Measurements from ENCODE around the gene PAIP2. TPM values are rescaled to one million over a fixed set of nuclear protein-coding genes. Genes with fewer than 3 reads are reported as not detected.

Gene PAIP2
- total RNA-seq, 1 experiment from 2014 or later, result 73.6 TPM

GRCh38 chr5:139381837-139382761, 40.4 kb downstream of the PAIP2 start:
- no peaks in the 10 kb centered on the region for H3K27me3 Mint-ChIP-seq (ENCODE audit: insufficient read depth, unreplicated experiment)

DNA sequence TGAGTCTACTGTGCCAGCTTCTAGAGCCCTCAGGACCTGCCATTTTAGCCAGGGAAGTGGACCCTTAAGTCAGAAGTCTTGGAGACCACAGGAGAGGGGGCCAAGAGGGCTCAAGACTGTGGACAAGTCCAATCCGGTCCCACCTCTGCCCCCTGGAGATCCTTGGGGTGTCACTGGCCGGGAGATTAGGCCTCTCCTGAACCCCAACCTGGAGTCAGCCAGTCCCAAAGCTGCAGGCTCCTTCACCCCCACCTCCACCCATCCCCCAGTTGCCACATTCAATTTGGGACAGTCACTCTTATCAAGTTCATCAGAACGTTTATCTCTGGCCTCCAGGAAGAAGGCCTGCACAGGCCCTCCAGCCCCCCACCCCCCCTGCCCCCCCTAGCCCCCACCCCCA, 41.2 kb downstream of the PAIP2 start:
- DNase-seq, result no peak
- CTCF ChIA-PET, result interaction anchor here (0.6 kb wide), 1 partner anchor 173 kb away, joined by 3 read pairs; no protein-coding TSS in a partner anchor
- intact Hi-C loops (cut with micrococcal nuclease; ENCODE audit: unreplicated experiment), result no loop called here
- H3K4me3 Mint-ChIP-seq (ENCODE audit: unreplicated experiment), result peak overlapping the region; percentile 67
- POLR2A ChIA-PET, result interaction anchor here (0.6 to 1.1 kb wide), 2 partner anchors 8 to 832 kb away, joined by 3 read pairs; no protein-coding TSS in a partner anchor
- no peaks in the 10 kb centered on the region for H3K9me3 ChIP-seq
- H3K4me3 ChIP-seq (ENCODE audit: low read depth, low read length), result peak overlapping the region; percentile 30
- no peaks in the 10 kb centered on the region for H3K9me3 Mint-ChIP-seq (ENCODE audit: unreplicated experiment)
- peaks cover 13% of the 10 kb centered on the region for H3K36me3 Mint-ChIP-seq (ENCODE audit: insufficient read depth, unreplicated experiment)
- H3K27ac Mint-ChIP-seq (ENCODE audit: unreplicated experiment), result peak overlapping the region; percentile 94
- H3K27me3 Mint-ChIP-seq (ENCODE audit: insufficient read depth, unreplicated experiment), result no peaks in the 10 kb centered on the region
- no peaks in the 10 kb centered on the region for H3K27me3 ChIP-seq (replicated peaks; ENCODE audit: control insufficient read depth, insufficient read depth, low read length)
- no peaks in the 10 kb centered on the region; the same call in 1 of the 2 replicates for H3K36me3 ChIP-seq (ENCODE audit: control insufficient read depth, insufficient read depth, low read length)
- no peak for TF ChIP-seq CTCF (IDR thresholded peaks at IDR 0.05; ENCODE audit: insufficient read depth in 1 of 2, low read depth in 1 of 2, low read length in 1 of 2, severe bottlenecking in 1 of 2, unreplicated experiment in 1 of 2)
- peaks cover 40% of the 10 kb centered on the region for H3K4me1 ChIP-seq
- H3K4me1 Mint-ChIP-seq (ENCODE audit: low read depth, unreplicated experiment), result peaks cover 33% of the 10 kb centered on the region
- no TSS peak for BruUV-seq (replicated peaks)

More at GRCh38 chr5:139381837-139382761, 40.4 kb downstream of the PAIP2 start:
- Mint-ChIP-seq H3K36me3 (ENCODE audit: insufficient read depth, unreplicated experiment) (peaks cover 13% of the 10 kb centered on the region), H3K27ac (ENCODE audit: unreplicated experiment) (peak overlapping the region; percentile 94), H3K4me1 (ENCODE audit: low read depth, unreplicated experiment) (peaks cover 33% of the 10 kb centered on the region), H3K4me3 (ENCODE audit: unreplicated experiment) (peak overlapping the region; percentile 67), H3K9me3 (ENCODE audit: unreplicated experiment) (no peaks in the 10 kb centered on the region)
- DNase-seq, result peak in 1 of 2 experiments; percentile 37
- no peaks in the 10 kb centered on the region; the same call in 1 of the 2 replicates for H3K36me3 ChIP-seq (ENCODE audit: control insufficient read depth, insufficient read depth, low read length)
- H3K27me3 ChIP-seq (replicated peaks; ENCODE audit: control insufficient read depth, insufficient read depth, low read length), result no peaks in the 10 kb centered on the region
- POLR2A ChIA-PET, result interaction anchor here (1.1 kb wide), 1 partner anchor 8 kb away, joined by 3 read pairs; no protein-coding TSS in a partner anchor
- H3K4me3 ChIP-seq (ENCODE audit: low read depth, low read length), result peak overlapping the region; percentile 30
- no TSS peak for BruUV-seq (replicated peaks)
- no peaks in the 10 kb centered on the region for H3K9me3 ChIP-seq
- no peak for TF ChIP-seq CTCF (IDR thresholded peaks at IDR 0.05; ENCODE audit: insufficient read depth in 1 of 2, low read depth in 1 of 2, low read length in 1 of 2, severe bottlenecking in 1 of 2, unreplicated experiment in 1 of 2)
- H3K4me1 ChIP-seq, result peaks cover 40% of the 10 kb centered on the region
- CTCF ChIA-PET, result no interaction called here
- intact Hi-C loops (cut with micrococcal nuclease; ENCODE audit: unreplicated experiment), result no loop called here

DNA sequence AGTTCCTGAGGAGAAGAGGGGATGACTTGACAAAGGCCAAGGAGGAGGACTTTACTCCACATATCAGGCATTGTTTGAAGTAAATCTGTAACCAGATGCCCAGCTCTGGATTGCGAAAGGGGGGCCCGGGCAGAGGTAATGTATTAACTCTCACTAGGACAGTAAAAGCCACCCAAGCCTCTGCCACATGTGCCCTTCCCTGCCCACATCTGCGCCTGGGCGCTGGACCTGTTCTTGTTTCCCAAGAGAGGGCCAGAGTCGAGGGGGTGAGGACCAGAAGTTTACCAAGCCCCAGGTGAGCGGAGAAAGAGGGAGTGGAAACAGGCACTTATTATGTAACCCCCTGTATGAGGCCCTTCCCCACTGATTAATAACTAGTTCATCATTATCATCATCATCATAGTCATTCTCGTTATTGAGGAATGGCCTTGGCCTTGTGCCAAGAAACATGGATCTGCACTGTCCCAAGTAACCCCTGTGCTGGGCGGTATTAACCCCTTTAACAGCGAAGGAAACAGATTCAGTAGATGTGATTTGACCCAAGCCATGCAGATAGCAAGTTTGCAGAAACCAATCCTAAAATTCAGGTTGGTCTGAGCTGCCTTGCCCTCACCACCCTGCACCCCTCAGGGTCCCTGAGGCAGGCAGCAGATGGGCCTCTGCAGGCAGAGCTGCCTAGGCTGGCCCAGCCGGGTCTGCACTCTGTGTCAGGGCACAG, 41.8 kb downstream of the PAIP2 start, which contains the start of gene SLC23A1:
TSS of gene SLC23A1 (minus strand) at position 23 of the 718 bp plus-strand sequence. CDS start 44 bp downstream, outside the sequence.
- Mint-ChIP-seq H3K9me3 (ENCODE audit: unreplicated experiment) (no peaks in the 10 kb centered on the region), H3K36me3 (ENCODE audit: insufficient read depth, unreplicated experiment) (peaks cover 13% of the 10 kb centered on the region), H3K27ac (ENCODE audit: unreplicated experiment) (peak within 1 kb of the TSS; percentile 94), H3K4me3 (ENCODE audit: unreplicated experiment) (peak within 1 kb of the TSS; percentile 67), H3K27me3 (ENCODE audit: insufficient read depth, unreplicated experiment) (no peaks in the 10 kb centered on the region), H3K4me1 (ENCODE audit: low read depth, unreplicated experiment) (peaks cover 33% of the 10 kb centered on the region)
- DNase-seq, result peak; percentile 80 to 85
- intact Hi-C loops (cut with micrococcal nuclease; ENCODE audit: unreplicated experiment), result no loop called here
- no TSS peak for BruUV-seq (replicated peaks)
- Histone ChIP-seq H3K27me3 (replicated peaks; ENCODE audit: control insufficient read depth, insufficient read depth, low read length) (no peaks in the 10 kb centered on the region), H3K4me1 (peaks cover 40% of the 10 kb centered on the region), H3K4me3 (ENCODE audit: low read depth, low read length) (peak within 1 kb of the TSS; percentile 30), H3K36me3 (ENCODE audit: control insufficient read depth, insufficient read depth, low read length) (no peaks in the 10 kb centered on the region; the same call in 1 of the 2 replicates), H3K9me3 (no peaks in the 10 kb centered on the region)
- CTCF ChIA-PET, result interaction anchor here (0.6 kb wide), 1 partner anchor 172 kb away, joined by 3 read pairs; no protein-coding TSS in a partner anchor
- POLR2A ChIA-PET, result interaction anchor here (0.6 to 1.1 kb wide), 2 partner anchors 9 to 833 kb away, joined by 3 read pairs; no protein-coding TSS in a partner anchor
- TF ChIP-seq CTCF (IDR thresholded peaks at IDR 0.05; ENCODE audit: insufficient read depth in 1 of 2, low read depth in 1 of 2, low read length in 1 of 2, severe bottlenecking in 1 of 2, unreplicated experiment in 1 of 2), result no peak
